ENCODE measurements around the gene MYOCOS. TPM values are rescaled to one million over a fixed set of nuclear protein-coding genes. Genes with fewer than 3 reads are reported as not detected.

MYOCOS gene
- polyA plus RNA-seq, 1 experiment, result not detected

DNA sequence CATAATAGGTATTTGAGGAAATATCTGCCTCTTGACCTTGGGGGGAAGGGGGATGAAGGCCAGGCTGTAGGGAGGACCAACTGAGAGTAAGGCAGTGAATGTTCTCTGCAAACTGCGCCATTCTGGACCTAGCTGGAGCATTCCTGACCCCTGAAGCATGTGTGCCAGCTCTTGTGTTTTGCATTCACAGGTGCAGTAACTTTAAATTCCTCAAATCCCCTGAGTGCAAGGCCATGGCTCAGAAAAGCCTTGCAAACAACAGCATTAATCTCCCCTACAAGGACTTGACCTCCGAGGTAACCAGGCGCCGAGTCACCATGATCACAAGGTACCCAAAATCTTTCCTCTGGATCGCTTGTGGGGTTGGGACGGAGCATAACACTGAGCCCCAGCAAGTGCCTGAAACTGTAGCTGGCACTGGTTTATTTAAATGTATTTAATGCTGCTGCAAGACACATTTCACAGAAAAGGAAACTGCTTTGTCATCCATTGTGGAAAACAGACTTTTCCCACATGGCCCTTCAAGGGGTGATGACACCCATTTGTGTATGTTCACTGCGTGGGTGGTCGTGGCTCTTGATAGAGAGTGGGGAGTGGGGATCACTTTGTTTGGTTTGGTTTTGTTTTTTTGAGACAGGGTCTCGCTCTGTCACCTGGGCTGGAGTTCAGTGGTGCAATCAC is 1.7 kb downstream of the MYOCOS start:
- CTCF ChIA-PET, result interaction anchor here (1.3 to 1.4 kb wide), 2 partner anchors 22 to 32 kb away, joined by 3 read pairs; no protein-coding TSS in a partner anchor
- no peaks in the 10 kb centered on the region for H3K36me3 ChIP-seq (ENCODE audit: control insufficient read depth, insufficient read depth, low read length)
- TF ChIP-seq, protein P1, sequence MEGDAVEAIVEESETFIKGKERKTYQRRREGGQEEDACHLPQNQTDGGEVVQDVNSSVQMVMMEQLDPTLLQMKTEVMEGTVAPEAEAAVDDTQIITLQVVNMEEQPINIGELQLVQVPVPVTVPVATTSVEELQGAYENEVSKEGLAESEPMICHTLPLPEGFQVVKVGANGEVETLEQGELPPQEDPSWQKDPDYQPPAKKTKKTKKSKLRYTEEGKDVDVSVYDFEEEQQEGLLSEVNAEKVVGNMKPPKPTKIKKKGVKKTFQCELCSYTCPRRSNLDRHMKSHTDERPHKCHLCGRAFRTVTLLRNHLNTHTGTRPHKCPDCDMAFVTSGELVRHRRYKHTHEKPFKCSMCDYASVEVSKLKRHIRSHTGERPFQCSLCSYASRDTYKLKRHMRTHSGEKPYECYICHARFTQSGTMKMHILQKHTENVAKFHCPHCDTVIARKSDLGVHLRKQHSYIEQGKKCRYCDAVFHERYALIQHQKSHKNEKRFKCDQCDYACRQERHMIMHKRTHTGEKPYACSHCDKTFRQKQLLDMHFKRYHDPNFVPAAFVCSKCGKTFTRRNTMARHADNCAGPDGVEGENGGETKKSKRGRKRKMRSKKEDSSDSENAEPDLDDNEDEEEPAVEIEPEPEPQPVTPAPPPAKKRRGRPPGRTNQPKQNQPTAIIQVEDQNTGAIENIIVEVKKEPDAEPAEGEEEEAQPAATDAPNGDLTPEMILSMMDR (IDR thresholded peaks at IDR 0.05; ENCODE audit: insufficient read depth, low read depth, low read length), result no peak
- H3K27me3 ChIP-seq (ENCODE audit: control insufficient read depth, insufficient read depth, low read length), result peaks cover 3% of the 10 kb centered on the region; the same call in 1 of the 2 replicates
- H3K4me3 ChIP-seq (ENCODE audit: low read depth, low read length), result no peak overlapping the region
- POLR2A ChIA-PET, result no interaction called here
- DNase-seq (ENCODE audit: low read depth), result no peak

DNA sequence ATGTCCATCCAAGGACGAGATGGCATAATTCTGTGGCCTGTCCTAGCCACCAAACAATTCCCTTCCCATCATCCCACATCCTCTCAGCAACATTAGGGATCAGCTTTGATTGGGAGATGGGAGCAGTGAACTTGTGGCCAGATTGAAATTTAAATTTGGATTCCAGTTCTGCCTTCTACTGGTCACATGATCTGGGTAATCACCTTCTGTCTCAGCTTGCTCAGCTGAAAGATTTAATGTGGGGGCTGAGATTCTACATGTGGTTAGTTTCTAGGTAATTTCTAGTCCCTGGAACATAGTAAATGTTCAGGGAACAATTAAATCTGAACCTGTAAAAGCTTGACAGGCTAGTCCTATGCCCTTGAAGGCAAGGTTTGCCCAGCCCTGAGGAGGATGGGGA is 3.2 kb downstream of the MYOCOS start:
- Histone ChIP-seq H3K4me3 (ENCODE audit: low read depth, low read length) (no peak overlapping the region), H3K36me3 (ENCODE audit: control insufficient read depth, insufficient read depth, low read length) (no peaks in the 10 kb centered on the region), H3K27me3 (ENCODE audit: control insufficient read depth, insufficient read depth, low read length) (peaks cover 4% of the 10 kb centered on the region; the same call in 1 of the 2 replicates)
- ChIA-PET POLR2A (no interaction called here), CTCF (no interaction called here)
- DNase-seq (ENCODE audit: low read depth), result no peak
- TF ChIP-seq, protein P1 (IDR thresholded peaks at IDR 0.05; ENCODE audit: insufficient read depth, low read depth, low read length), result no peak

DNA sequence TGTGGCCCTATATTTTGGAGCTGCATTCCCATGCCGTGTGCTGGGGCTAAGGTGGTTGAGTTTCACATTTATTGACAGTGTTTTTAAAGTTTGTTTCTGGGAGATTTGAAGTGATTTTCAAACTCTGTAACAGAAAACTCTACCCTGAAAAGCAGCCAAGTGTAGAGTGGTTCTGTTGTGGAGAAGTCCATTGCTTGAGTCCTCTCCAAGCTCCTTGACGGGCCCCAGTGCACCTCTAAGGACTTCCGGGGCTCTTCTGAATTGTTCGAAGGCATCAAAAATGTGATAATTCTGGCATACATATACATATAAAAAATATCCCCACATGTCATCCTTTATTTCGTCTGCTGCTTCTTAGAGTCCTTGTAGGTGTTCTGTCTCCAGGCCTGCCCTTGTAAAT is 5.0 kb downstream of the MYOCOS start:
- DNase-seq (ENCODE audit: low read depth), result no peak
- no peaks in the 10 kb centered on the region for H3K36me3 ChIP-seq (ENCODE audit: control insufficient read depth, insufficient read depth, low read length)
- H3K27me3 ChIP-seq (ENCODE audit: control insufficient read depth, insufficient read depth, low read length), result peaks cover 4% of the 10 kb centered on the region; the same call in 1 of the 2 replicates
- POLR2A ChIA-PET, result no interaction called here
- TF ChIP-seq, protein P1 (IDR thresholded peaks at IDR 0.05; ENCODE audit: insufficient read depth, low read depth, low read length), result no peak
- CTCF ChIA-PET, result interaction anchor here (0.9 kb wide), 1 partner anchor 17 kb away, joined by 3 read pairs; no protein-coding TSS in a partner anchor
- no peak overlapping the region for H3K4me3 ChIP-seq (ENCODE audit: low read depth, low read length)

DNA sequence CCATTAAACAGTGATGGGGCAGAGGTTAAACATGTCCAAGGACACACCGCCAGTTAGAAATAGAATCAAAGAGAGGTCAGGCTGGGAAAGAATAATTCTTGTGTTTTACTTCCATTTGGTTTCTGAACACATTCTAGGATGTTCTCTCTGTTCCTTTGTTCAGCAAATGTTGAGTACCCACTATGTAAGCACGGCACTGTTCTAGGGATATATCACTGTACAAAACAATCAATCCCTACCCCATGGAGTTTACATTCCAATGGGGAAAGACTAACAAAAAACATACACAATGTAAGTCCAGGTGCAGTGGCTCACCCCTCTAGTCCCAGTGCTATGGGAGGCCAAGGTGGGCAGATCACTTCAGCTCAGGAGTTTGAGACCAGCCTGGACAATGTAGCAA is 6.2 kb downstream of the MYOCOS start:
- peaks cover 4% of the 10 kb centered on the region; the same call in 1 of the 2 replicates for H3K27me3 ChIP-seq (ENCODE audit: control insufficient read depth, insufficient read depth, low read length)
- H3K4me3 ChIP-seq (ENCODE audit: low read depth, low read length), result no peak overlapping the region
- ChIA-PET CTCF (interaction anchor here (6.4 kb wide), 1 partner anchor 17 kb away, joined by 40 read pairs; no protein-coding TSS in a partner anchor), POLR2A (no interaction called here)
- no peak for DNase-seq (ENCODE audit: low read depth)
- no peaks in the 10 kb centered on the region for H3K36me3 ChIP-seq (ENCODE audit: control insufficient read depth, insufficient read depth, low read length)
- TF ChIP-seq, protein P1 (IDR thresholded peaks at IDR 0.05; ENCODE audit: insufficient read depth, low read depth, low read length), result no peak

DNA sequence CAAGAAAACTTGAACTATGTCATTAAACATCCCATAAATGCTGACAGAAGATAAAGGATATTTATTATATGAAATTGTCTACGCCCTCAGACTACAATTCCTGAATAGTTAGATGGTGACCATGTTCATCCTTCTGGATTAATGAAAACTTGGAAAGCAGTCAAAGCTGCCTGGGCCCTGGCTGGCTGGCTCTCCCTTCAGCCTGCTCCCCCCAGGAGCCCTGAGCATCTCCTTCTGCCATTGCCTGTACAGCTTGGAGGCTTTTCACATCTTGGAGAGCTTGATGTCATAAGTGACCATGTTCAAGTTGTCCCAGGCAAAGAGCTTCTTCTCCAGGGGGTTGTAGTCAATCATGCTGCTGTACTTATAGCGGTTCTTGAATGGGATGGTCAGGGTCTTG is 13.6 kb downstream of the MYOCOS start:
- CTCF ChIA-PET, result interaction anchor here (0.6 to 2.3 kb wide), 3 partner anchors 9 to 351 kb away, joined by 3 to 14 read pairs (median 3); no protein-coding TSS in a partner anchor
- Histone ChIP-seq H3K36me3 (ENCODE audit: control insufficient read depth, insufficient read depth, low read length) (no peaks in the 10 kb centered on the region), H3K27me3 (ENCODE audit: control insufficient read depth, insufficient read depth, low read length) (no peaks in the 10 kb centered on the region; the same call in 1 of the 2 replicates), H3K4me3 (ENCODE audit: low read depth, low read length) (no peak overlapping the region)
- POLR2A ChIA-PET, result no interaction called here
- DNase-seq (ENCODE audit: low read depth), result no peak
- TF ChIP-seq, protein P1 (IDR thresholded peaks at IDR 0.05; ENCODE audit: insufficient read depth, low read depth, low read length), result no peak

Measured in BJ (cell line).